GM18526 (cell line): Measurements from ENCODE around the gene EHMT2.

Source experiments
- POLR2A ChIP-seq: IDR thresholded peaks from 3 replicates; pipeline ENCODE4 v1.6.1; 2011; ENCODE audit not compliant: insufficient read length; ENCODE audit errors: extremely low read depth

EHMT2 gene

GRCh38 chr6:31919624-31920303, 22.3 kb upstream of the EHMT2 start:
- no peak for TF ChIP-seq POLR2A

DNA sequence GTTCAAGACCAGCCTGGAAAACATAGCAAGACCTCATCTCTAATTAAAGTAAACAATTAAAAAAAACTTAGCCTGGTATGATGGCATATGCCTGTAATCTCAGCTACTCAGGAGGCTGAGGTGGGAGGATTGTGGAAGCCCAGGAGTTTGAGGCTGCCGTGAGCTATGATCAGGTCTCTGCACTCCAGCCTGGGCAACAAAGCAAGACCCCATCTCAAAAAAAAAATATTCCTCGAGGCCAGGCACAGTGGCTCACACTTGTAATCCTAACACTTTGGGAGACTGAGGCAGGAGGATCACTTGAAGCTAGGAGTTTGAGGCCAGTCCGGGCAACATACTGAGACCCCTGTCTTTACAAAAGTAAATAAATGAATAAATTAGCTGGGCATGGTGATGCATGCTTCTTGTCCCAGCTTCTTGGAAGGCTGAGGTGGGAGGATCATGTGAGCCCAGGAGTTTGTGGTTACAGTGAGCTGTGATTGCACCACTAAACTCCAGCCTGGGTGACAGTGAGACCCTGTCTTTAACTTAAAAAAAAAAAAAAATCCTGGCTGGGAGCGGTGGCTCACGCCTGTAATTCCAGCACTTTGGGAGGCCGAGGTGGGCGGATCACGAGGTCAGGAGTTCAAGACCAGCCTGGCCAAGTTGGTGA, 20.7 kb upstream of the EHMT2 start:
- no peak for TF ChIP-seq POLR2A

GRCh38 chr6:31915756-31916155, 18.3 kb upstream of the EHMT2 start:
- TF ChIP-seq POLR2A: no peak

DNA sequence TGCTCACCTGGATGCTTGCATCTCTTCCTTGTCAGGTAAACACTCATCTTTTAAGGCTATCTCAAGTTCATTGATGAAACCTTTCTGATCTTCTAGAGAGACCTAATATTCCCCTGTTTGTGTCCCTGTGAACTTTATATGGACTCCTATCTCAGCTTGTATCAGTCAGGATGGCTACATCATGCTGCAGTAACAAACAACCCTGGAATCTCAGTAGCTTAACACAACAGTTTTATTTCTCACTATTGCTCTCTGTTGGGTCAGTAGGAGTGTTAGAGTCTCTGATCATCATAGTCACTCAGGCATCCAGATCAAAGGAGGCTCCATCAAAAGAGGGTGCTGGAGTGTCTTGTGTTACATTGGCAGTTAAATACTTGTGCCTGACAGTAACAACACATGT, 17.9 kb upstream of the EHMT2 start:
- TF ChIP-seq POLR2A: no peak

- TF ChIP-seq POLR2A: no peak
Measured at GRCh38 chr6:31911826-31912585, 14.5 kb upstream of the EHMT2 start.

GRCh38 chr6:31908791-31909190, 11.3 kb upstream of the EHMT2 start:
- no peak for TF ChIP-seq POLR2A

DNA sequence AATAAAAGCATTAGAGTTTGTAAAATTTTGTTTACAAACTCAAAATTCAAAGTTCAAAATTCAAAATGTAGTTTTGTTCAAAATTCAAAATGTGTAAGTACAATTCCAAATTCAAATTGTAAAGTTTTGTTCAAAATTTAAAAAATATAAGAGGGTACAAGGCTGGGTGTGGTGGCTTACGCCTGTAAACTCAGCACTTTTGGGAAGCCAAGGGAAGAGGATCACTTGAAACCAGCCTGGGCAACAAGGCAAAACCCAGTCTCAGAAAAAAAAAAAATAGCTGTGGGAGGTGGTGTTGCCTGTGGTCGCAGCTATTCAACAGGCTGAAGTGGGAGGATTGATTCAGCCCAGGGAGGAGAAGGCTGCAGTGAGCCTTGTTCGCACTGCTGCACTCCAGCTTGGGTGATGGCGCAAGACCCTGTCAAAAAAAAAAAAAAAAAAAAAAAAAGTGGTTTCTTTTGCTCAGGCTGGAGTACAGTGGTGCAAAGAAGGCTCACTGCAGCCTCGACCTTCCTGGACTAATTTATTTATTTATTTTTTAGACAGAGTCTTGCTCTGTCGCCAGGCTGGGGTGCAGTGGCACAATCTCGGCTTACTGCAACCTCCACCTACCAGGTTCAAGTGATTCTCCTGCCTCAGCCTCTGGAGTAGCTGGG, 9.8 kb upstream of the EHMT2 start:
- TF ChIP-seq POLR2A: no peak

DNA sequence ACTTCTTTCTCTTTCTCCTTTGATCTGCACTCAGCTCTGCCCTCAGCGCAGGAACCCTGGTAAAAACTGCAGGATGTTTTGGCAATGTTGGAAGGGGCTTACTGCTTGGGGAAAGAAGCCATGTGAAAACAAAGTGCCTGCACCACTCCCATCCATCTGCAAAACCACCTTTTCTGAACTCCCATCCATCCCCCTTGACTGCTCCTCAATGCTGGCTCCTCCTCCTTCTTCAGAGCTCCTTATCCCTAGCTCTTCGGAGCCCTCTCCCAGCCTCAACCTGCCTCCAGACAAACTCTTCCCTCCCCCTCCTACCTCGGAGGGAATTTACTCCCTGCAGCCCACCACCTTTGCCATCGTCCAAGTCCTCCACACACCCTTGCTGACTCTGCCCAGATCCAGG, 8.6 kb upstream of the EHMT2 start:
- TF ChIP-seq POLR2A: no peak

- TF ChIP-seq POLR2A: no peak
Measured at GRCh38 chr6:31905041-31905440, 7.5 kb upstream of the EHMT2 start.

DNA sequence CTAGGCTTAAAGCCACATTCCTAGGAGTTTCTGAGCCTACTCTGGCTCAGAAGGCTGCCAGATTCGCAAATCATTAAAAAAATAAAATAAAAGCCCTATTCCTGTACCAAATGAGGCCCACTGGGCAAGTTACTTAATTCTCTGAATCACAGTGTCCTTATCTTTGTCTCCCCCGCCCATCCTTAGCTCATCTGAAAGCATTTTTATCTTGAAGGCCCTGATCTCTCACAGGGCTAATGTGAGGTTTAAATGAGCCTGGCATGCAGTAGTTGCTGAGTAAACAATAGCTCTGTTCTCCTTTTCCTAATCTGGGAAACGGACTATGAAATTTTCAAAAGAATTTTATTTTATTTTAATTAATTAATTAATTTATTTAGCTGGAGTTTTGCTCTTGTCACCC, 6.5 kb upstream of the EHMT2 start:
- no peak for TF ChIP-seq POLR2A

GRCh38 chr6:31901953-31902643, 4.6 kb upstream of the EHMT2 start, which contains the start of gene ZBTB12:
Gene ZBTB12, minus strand, starts transcription at chr6:31902086. Its CDS starts 781 bp downstream, at chr6:31901305.
- peak; percentile 46 for TF ChIP-seq POLR2A

- TF ChIP-seq POLR2A: no peak
Measured at GRCh38 chr6:31901415-31901952, 4.0 kb upstream of the EHMT2 start.

DNA sequence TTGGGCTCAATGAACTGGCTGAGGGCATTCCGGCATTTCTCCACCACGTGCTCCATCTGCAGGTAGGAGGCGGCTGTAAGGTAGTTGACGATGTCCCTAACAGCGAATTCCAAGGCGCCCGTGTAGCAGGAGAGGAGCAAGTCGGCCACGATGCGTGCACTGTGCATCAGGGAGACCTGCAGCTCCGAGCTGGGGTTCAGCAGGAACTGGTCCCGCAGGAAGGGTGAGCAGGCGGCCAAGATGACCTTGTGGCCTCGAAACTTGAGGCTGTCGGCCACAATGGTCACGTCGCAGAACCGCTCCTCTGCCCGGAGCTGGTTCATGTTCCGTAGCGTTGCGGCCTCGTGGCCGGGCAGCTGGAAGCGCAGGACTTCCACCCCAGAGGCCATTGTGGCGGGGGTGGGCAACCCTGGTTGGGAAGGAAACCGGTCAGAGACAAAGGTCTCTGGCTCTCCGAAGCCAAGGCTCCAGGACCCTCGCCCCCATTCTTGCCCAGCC, 3.5 kb upstream of the EHMT2 start:
- no peak for TF ChIP-seq POLR2A

GRCh38 chr6:31899882-31900722, 2.6 kb upstream of the EHMT2 start:
- no peak for TF ChIP-seq POLR2A
